IPS-15b (cell line): ENCODE measurements around the gene MLST8.
A peak's percentile ranks its signal among the peaks of the same experiment; 100 is the strongest.

ENCODE experiments used
- H3K27me3 ChIP-seq: one replicate; pipeline ENCODE4 v1.6.1; 2013; ENCODE audit warnings: low read length; ENCODE audit not compliant: control insufficient read depth, insufficient read depth
- H3K36me3 ChIP-seq: one replicate; pipeline ENCODE4 v1.6.1; 2013; ENCODE audit warnings: low read length; ENCODE audit not compliant: control insufficient read depth, insufficient read depth
- H3K4me1 ChIP-seq: one replicate; pipeline ENCODE4 v1.6.1; 2013; ENCODE audit warnings: mild to moderate bottlenecking, low read length; ENCODE audit not compliant: control insufficient read depth, insufficient read depth
- H3K4me3 ChIP-seq: one replicate; pipeline ENCODE4 v1.5.1; 2013; ENCODE audit warnings: low read depth, low read length
- H3K9ac ChIP-seq: one replicate; pipeline ENCODE4 v1.6.1; 2013; ENCODE audit warnings: low read depth, mild to moderate bottlenecking, low read length
- H3K9me3 ChIP-seq: one replicate; pipeline ENCODE4 v1.6.1; 2013; ENCODE audit warnings: mild to moderate bottlenecking, low read length; ENCODE audit not compliant: control insufficient read depth, insufficient read depth

Gene MLST8

GRCh38 chr16:2206780-2207433 is 1.7 kb downstream of the MLST8 start:
- Histone ChIP-seq H3K9me3 (no peaks in the 10 kb centered on the region), H3K9ac (no peak overlapping the region), H3K36me3 (peaks cover 36% of the 10 kb centered on the region)

GRCh38 chr16:2207872-2208271 is 2.6 kb downstream of the MLST8 start:
- Histone ChIP-seq H3K27me3 (no peaks in the 10 kb centered on the region), H3K4me1 (no peaks in the 10 kb centered on the region), H3K9ac (no peak overlapping the region), H3K9me3 (no peaks in the 10 kb centered on the region), H3K36me3 (peaks cover 45% of the 10 kb centered on the region), H3K4me3 (no peak overlapping the region)

More at GRCh38 chr16:2206780-2207433, 1.7 kb downstream of the MLST8 start:
- Histone ChIP-seq H3K27me3 (no peaks in the 10 kb centered on the region), H3K4me1 (no peaks in the 10 kb centered on the region), H3K4me3 (no peak overlapping the region)

- Histone ChIP-seq H3K4me3 (no peak overlapping the region), H3K36me3 (peaks cover 45% of the 10 kb centered on the region), H3K27me3 (no peaks in the 10 kb centered on the region), H3K9ac (no peak overlapping the region), H3K9me3 (no peaks in the 10 kb centered on the region), H3K4me1 (no peaks in the 10 kb centered on the region)
Observed at GRCh38 chr16:2208308-2208707, 3.1 kb downstream of the MLST8 start.

- Histone ChIP-seq H3K27me3 (no peaks in the 10 kb centered on the region), H3K36me3 (peaks cover 45% of the 10 kb centered on the region), H3K9ac (no peak overlapping the region), H3K4me1 (no peaks in the 10 kb centered on the region), H3K4me3 (no peak overlapping the region), H3K9me3 (no peaks in the 10 kb centered on the region)
Observed at GRCh38 chr16:2208772-2209171, 3.5 kb downstream of the MLST8 start.

- H3K9me3 ChIP-seq = no peaks in the 10 kb centered on the region
- H3K9ac ChIP-seq = no peak overlapping the region
- no peak overlapping the region for H3K4me3 ChIP-seq
- H3K27me3 ChIP-seq = no peaks in the 10 kb centered on the region
- H3K4me1 ChIP-seq = no peaks in the 10 kb centered on the region
- peaks cover 45% of the 10 kb centered on the region for H3K36me3 ChIP-seq
Observed at GRCh38 chr16:2209258-2210008, 4.2 kb downstream of the MLST8 start.

- H3K9me3 ChIP-seq = no peaks in the 10 kb centered on the region
- H3K4me3 ChIP-seq = no peak overlapping the region
- H3K36me3 ChIP-seq = peaks cover 45% of the 10 kb centered on the region
- no peaks in the 10 kb centered on the region for H3K4me1 ChIP-seq
- no peaks in the 10 kb centered on the region for H3K27me3 ChIP-seq
- H3K9ac ChIP-seq = no peak overlapping the region
Observed at GRCh38 chr16:2210009-2210332, 4.7 kb downstream of the MLST8 start.

GRCh38 chr16:2210386-2211365 is 5.4 kb downstream of the MLST8 start, which contains the start of gene BRICD5:
Gene BRICD5 (minus strand): TSS chr16:2210863. CDS start chr16:2210833, 30 bp downstream.
- H3K9ac ChIP-seq = peak within 1 kb of the TSS; percentile 47
- no peaks in the 10 kb centered on the region for H3K27me3 ChIP-seq
- peaks cover 45% of the 10 kb centered on the region for H3K36me3 ChIP-seq
- H3K4me1 ChIP-seq = no peaks in the 10 kb centered on the region
- H3K9me3 ChIP-seq = no peaks in the 10 kb centered on the region
- no peak within 1 kb of the TSS for H3K4me3 ChIP-seq

- Histone ChIP-seq H3K27me3 (no peaks in the 10 kb centered on the region), H3K9ac (no peak overlapping the region), H3K4me1 (no peaks in the 10 kb centered on the region), H3K9me3 (no peaks in the 10 kb centered on the region), H3K4me3 (no peak overlapping the region), H3K36me3 (peaks cover 41% of the 10 kb centered on the region)
Observed at GRCh38 chr16:2211923-2212347, 6.7 kb downstream of the MLST8 start.

- H3K27me3 ChIP-seq = no peaks in the 10 kb centered on the region
- H3K9me3 ChIP-seq = no peaks in the 10 kb centered on the region
- peak overlapping the region; percentile 12 for H3K9ac ChIP-seq
- peaks cover 34% of the 10 kb centered on the region for H3K36me3 ChIP-seq
- H3K4me3 ChIP-seq = peak overlapping the region; percentile 75
- H3K4me1 ChIP-seq = no peaks in the 10 kb centered on the region
Observed at GRCh38 chr16:2212362-2213324, 7.4 kb downstream of the MLST8 start.

GRCh38 chr16:2213817-2214718 is 8.8 kb downstream of the MLST8 start:
- H3K27me3 ChIP-seq = no peaks in the 10 kb centered on the region
- peaks cover 20% of the 10 kb centered on the region for H3K36me3 ChIP-seq
- peak overlapping the region; percentile 75 for H3K4me3 ChIP-seq
- peak overlapping the region; percentile 60 for H3K9ac ChIP-seq
- no peaks in the 10 kb centered on the region for H3K4me1 ChIP-seq
- no peaks in the 10 kb centered on the region for H3K9me3 ChIP-seq
